CD4-positive, alpha-beta memory T cell (primary cell): ENCODE data around the gene DCTN5. TPM values are rescaled to one million over a fixed set of nuclear protein-coding genes. Genes with fewer than 3 reads are reported as not detected.
"Not testable (repeated sequence)": the region's sequence is repeated elsewhere in the genome, so short reads cannot be mapped to it uniquely, and the experiment has no call there.

ENCODE experiments used
- CTCF ChIA-PET: fragments of 350-600 bp; sonication (Branson Sonifier 250); formaldehyde crosslinking; loops from one replicate; lab custom pipeline; 2021; ENCODE audit warnings: inconsistent platforms; ENCODE audit not compliant: partially characterized antibody; lab: Charles Lee
- POLR2A ChIA-PET: fragments of 350-600 bp; sonication (Branson Sonifier 250); formaldehyde crosslinking; loops from one replicate; lab custom pipeline; 2021; ENCODE audit not compliant: partially characterized antibody; lab: Charles Lee
- DNase-seq, 5 donors: peaks; one replicate each; pipeline versions ENCODE4 v3.0.0 to v3.0.0-alpha.2; 2020 to 2022; ENCODE audit warnings: mixed read lengths in 1 of 5
- H3K27ac ChIP-seq: one replicate; pipeline ENCODE4 v1.7.0; 2013; ENCODE audit warnings: low read depth, low read length
- H3K27me3 ChIP-seq: 2 replicates; pipeline ENCODE4 v1.7.0; 2013; ENCODE audit warnings: mild to moderate bottlenecking, low read length, moderate library complexity; ENCODE audit not compliant: insufficient read depth
- H3K36me3 ChIP-seq: 2 replicates; pipeline ENCODE4 v1.7.0; 2013; ENCODE audit warnings: mild to moderate bottlenecking, low read length, moderate library complexity; ENCODE audit not compliant: insufficient read depth
- H3K4me1 ChIP-seq: 2 replicates; pipeline ENCODE4 v1.7.0; 2013; ENCODE audit warnings: mild to moderate bottlenecking, low read length, moderate library complexity; ENCODE audit not compliant: insufficient read depth
- H3K4me3 ChIP-seq, 2 donors: one replicate each; pipeline ENCODE4 v1.7.0; 2013; ENCODE audit warnings: low read length in 2 of 2, mild to moderate bottlenecking in 1 of 2
- H3K9me3 ChIP-seq, 2 donors: one replicate each; pipeline ENCODE4 v1.7.0; 2013; ENCODE audit warnings: low read length in 2 of 2, control low read depth in 1 of 2; ENCODE audit not compliant: control insufficient read depth in 1 of 2
- H3K27ac Mint-ChIP-seq, 7 donors: one replicate each; pipeline ENCODE4 v1.8.0; 2020 to 2021; ENCODE audit warnings: mixed read lengths in 7 of 7, mild to moderate bottlenecking in 6 of 7, inconsistent platforms in 3 of 7, moderate library complexity in 3 of 7
- H3K27me3 Mint-ChIP-seq, 2 donors: one replicate each; pipeline ENCODE4 v1.8.0; 2020 to 2021; ENCODE audit warnings: mixed read lengths in 2 of 2
- H3K36me3 Mint-ChIP-seq, 2 donors: one replicate each; pipeline ENCODE4 v1.8.0; 2020 to 2021; ENCODE audit warnings: mixed read lengths in 2 of 2, inconsistent platforms in 1 of 2, mild to moderate bottlenecking in 1 of 2
- H3K4me1 Mint-ChIP-seq, 4 donors: one replicate each; pipeline ENCODE4 v1.8.0; 2020 to 2021; ENCODE audit warnings: mixed read lengths in 4 of 4, mild to moderate bottlenecking in 1 of 4
- H3K4me3 Mint-ChIP-seq, 8 donors: one replicate each; pipeline ENCODE4 v1.8.0; 2020 to 2021; ENCODE audit warnings: mixed read lengths in 8 of 8, mild to moderate bottlenecking in 7 of 8, moderate library complexity in 6 of 8, inconsistent platforms in 3 of 8
- H3K9me3 Mint-ChIP-seq, 8 donors: one replicate each; pipeline ENCODE4 v1.8.0; 2020 to 2021; ENCODE audit warnings: mixed read lengths in 8 of 8, mild to moderate bottlenecking in 5 of 8, inconsistent platforms in 3 of 8, moderate library complexity in 1 of 8
- intact Hi-C: fragments of 100-400 bp; cut with micrococcal nuclease; formaldehyde crosslinking; loops from one replicate; pipeline ENCODE4 v1.15.1; 2023
- polyA plus RNA-seq, 2 donors: library from polyadenylated mRNA; unstranded; fragments of 300-500 nt; fragmentation: Illumina TruSeq; gene quantifications; one replicate each; pipeline ENCODE4 v1.2.3, GENCODE V29; 2021
- total RNA-seq, 2 experiments: library from RNA; stranded (reverse); gene quantifications; one replicate each; pipeline ENCODE4 v1.2.3, GENCODE V29; 2021

Gene DCTN5
- total and polyA plus RNA-seq, 4 experiments from 2014 or later = 55.8 to 60.2 (median 57.7) TPM

- POLR2A ChIA-PET = no interaction called here
- H3K4me1 ChIP-seq = no peaks in the 10 kb centered on the region
- Mint-ChIP-seq H3K4me1 (no peaks in the 10 kb centered on the region), H3K9me3 (peaks cover 2 to 18% (median 13%) of the 10 kb centered on the region in 8 donors), H3K4me3 (no peak overlapping the region), H3K36me3 (peaks cover 0 to 2% of the 10 kb centered on the region in 2 donors), H3K27ac (no peak overlapping the region), H3K27me3 (peaks cover 32 to 36% of the 10 kb centered on the region in 2 donors)
- DNase-seq = no peak
- no peak overlapping the region for H3K27ac ChIP-seq
- CTCF ChIA-PET = no interaction called here
- intact Hi-C loops = no loop called here
- H3K4me3 ChIP-seq = no peak overlapping the region
- H3K36me3 ChIP-seq = no peaks in the 10 kb centered on the region
- peaks cover 6% of the 10 kb centered on the region for H3K27me3 ChIP-seq
- H3K9me3 ChIP-seq = no peaks in the 10 kb centered on the region
Observed at GRCh38 chr16:23711785-23712184, 70.5 kb downstream of the DCTN5 start.

- Mint-ChIP-seq H3K27ac (no peak within 1 kb of the TSS), H3K27me3 (peaks cover 37% of the 10 kb centered on the region in 2 donors), H3K9me3 (peaks cover 2 to 20% (median 13%) of the 10 kb centered on the region in 8 donors), H3K4me3 (no peak within 1 kb of the TSS), H3K4me1 (no peaks in the 10 kb centered on the region), H3K36me3 (peaks cover 0 to 2% of the 10 kb centered on the region in 2 donors)
- Histone ChIP-seq H3K4me1 (no peaks in the 10 kb centered on the region), H3K36me3 (no peaks in the 10 kb centered on the region), H3K27ac (no peak within 1 kb of the TSS), H3K27me3 (peaks cover 6% of the 10 kb centered on the region), H3K9me3 (no peaks in the 10 kb centered on the region), H3K4me3 (no peak within 1 kb of the TSS)
- DNase-seq = no peak
- ChIA-PET CTCF (no interaction called here), POLR2A (no interaction called here)
- intact Hi-C loops = no loop called here
Observed at GRCh38 chr16:23712976-23713375, 71.7 kb downstream of the DCTN5 start, which contains the start of gene ERN2. Gene ERN2 (minus strand): TSS chr16:23713222. CDS start chr16:23713187, 35 bp downstream.

DNA sequence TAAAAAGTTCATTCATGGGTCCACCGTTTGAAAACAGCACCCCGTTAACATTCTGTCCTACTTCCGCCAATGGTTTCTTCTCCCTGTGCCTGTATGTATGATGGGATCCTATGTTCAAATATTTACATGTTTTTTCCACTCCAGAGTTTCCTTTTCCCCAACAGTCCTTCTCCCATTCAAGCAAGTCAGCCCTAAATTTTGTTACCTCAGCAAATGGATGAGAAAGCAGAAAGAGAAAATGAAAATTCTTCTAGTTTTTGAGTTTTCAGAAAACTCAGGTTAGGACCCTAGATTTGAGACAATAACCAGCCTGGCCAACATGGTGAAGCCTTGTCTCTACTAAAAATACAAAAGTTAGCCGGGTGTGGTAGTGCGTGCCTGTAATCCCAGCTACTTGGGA, 75.2 kb downstream of the DCTN5 start:
- H3K4me1 ChIP-seq = no peaks in the 10 kb centered on the region
- Mint-ChIP-seq H3K4me1 (no peaks in the 10 kb centered on the region), H3K36me3 (no peaks in the 10 kb centered on the region), H3K4me3 (no peak overlapping the region), H3K9me3 (peaks cover 0 to 5% (median 3%) of the 10 kb centered on the region in 8 donors), H3K27ac (no peak overlapping the region), H3K27me3 (peaks cover 31 to 34% of the 10 kb centered on the region in 2 donors)
- H3K27me3 ChIP-seq = no peaks in the 10 kb centered on the region
- H3K9me3 ChIP-seq = no peaks in the 10 kb centered on the region
- H3K36me3 ChIP-seq = no peaks in the 10 kb centered on the region
- DNase-seq = no peak
- no peak overlapping the region for H3K4me3 ChIP-seq
- intact Hi-C loops = no loop called here
- ChIA-PET CTCF (no interaction called here), POLR2A (no interaction called here)
- no peak overlapping the region for H3K27ac ChIP-seq

DNA sequence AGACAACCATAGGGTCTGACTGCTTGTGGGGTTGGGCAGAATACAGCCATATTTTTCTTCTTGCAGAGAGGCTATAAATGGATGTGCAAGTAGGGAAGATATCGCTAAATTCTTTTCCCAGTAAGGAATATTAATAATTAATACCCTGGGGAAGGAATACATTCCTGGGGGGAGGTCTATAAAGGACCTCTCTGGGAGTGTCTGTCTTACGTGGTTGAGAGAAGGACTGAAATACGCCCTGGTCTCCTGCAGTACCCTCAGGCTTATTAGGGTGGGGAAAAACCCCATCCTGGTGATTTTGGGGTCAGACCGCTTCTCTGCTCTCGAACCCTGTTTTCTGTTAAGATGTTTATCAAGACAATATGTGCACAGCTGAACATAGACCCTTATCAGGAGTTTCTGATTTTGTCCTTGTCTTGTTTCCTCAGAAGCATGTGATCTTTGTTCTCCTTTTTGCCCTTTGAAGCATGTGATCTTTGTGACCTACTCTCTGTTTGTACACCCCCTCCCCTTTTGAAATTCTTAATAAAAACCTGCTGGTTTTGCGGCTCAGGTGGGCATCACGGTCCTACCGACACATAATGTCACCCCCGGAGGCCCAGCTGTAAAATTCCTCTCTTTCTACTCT, 81.5 kb downstream of the DCTN5 start:
- Mint-ChIP-seq H3K27me3 (peaks cover 15 to 19% of the 10 kb centered on the region in 2 donors), H3K27ac (peak overlapping the region in 1 of 7 donors; percentile 37), H3K9me3 (peaks cover 0 to 27% (median 20%) of the 10 kb centered on the region in 8 donors)
- H3K4me3 ChIP-seq, intact Hi-C loops, H3K4me3 Mint-ChIP-seq, H3K27me3 ChIP-seq, H3K36me3 Mint-ChIP-seq, H3K36me3 ChIP-seq, H3K9me3 ChIP-seq, CTCF ChIA-PET, H3K27ac ChIP-seq, H3K4me1 Mint-ChIP-seq, POLR2A ChIA-PET, DNase-seq, H3K4me1 ChIP-seq: not testable (repeated sequence)

- H3K9me3 ChIP-seq = no peaks in the 10 kb centered on the region
- DNase-seq = no peak
- H3K36me3 Mint-ChIP-seq = peaks cover 4 to 5% of the 10 kb centered on the region in 2 donors
- POLR2A ChIA-PET = no interaction called here
- H3K27ac ChIP-seq = no peak overlapping the region
- H3K4me3 ChIP-seq = no peak overlapping the region
- peaks cover 0 to 27% (median 20%) of the 10 kb centered on the region in 8 donors for H3K9me3 Mint-ChIP-seq
- no peak overlapping the region for H3K27ac Mint-ChIP-seq
- no peak overlapping the region for H3K4me3 Mint-ChIP-seq
- H3K4me1 Mint-ChIP-seq = peaks cover 3 to 6% (median 4%) of the 10 kb centered on the region in 4 donors
- H3K4me1 ChIP-seq = no peaks in the 10 kb centered on the region
- CTCF ChIA-PET = no interaction called here
- peaks cover 16 to 17% of the 10 kb centered on the region in 2 donors for H3K27me3 Mint-ChIP-seq
- H3K27me3 ChIP-seq = no peaks in the 10 kb centered on the region
- no peaks in the 10 kb centered on the region for H3K36me3 ChIP-seq
- intact Hi-C loops = no loop called here
Observed at GRCh38 chr16:23724096-23724784, 83.0 kb downstream of the DCTN5 start.

DNA sequence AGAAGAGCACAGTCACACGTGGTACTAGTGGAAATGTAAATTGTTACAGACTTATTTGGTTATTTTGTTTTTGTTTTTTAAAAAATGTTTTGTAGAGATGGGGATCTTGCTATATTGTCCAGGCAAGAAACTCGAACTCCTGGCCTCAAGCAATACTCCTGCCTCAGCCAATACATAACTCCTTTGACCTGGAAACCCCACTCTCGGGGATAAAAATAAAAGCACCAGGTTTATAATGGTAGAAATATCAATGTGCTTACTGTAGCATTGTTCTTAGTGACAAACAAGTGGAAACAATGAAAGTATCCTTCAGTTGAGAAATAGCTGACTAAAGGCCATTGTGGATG, 83.5 kb downstream of the DCTN5 start:
- no peak overlapping the region for H3K27ac ChIP-seq
- H3K4me3 ChIP-seq = no peak overlapping the region
- no peaks in the 10 kb centered on the region for H3K9me3 ChIP-seq
- ChIA-PET POLR2A (no interaction called here), CTCF (interaction anchor here (1.6 kb wide), 1 partner anchor 10 kb away, joined by 6 read pairs; no protein-coding TSS in a partner anchor)
- H3K4me1 ChIP-seq = no peaks in the 10 kb centered on the region
- intact Hi-C loops = no loop called here
- H3K36me3 ChIP-seq = no peaks in the 10 kb centered on the region
- no peak for DNase-seq
- Mint-ChIP-seq H3K27me3 (peaks cover 17 to 18% of the 10 kb centered on the region in 2 donors), H3K36me3 (peaks cover 4 to 5% of the 10 kb centered on the region in 2 donors), H3K9me3 (peaks cover 0 to 27% (median 20%) of the 10 kb centered on the region in 8 donors), H3K4me1 (peaks cover 3 to 6% (median 4%) of the 10 kb centered on the region in 4 donors), H3K27ac (no peak overlapping the region), H3K4me3 (no peak overlapping the region)
- H3K27me3 ChIP-seq = no peaks in the 10 kb centered on the region

GRCh38 chr16:23726710-23727109, 85.4 kb downstream of the DCTN5 start:
- Histone ChIP-seq H3K36me3 (no peaks in the 10 kb centered on the region), H3K4me1 (no peaks in the 10 kb centered on the region), H3K27ac (no peak overlapping the region), H3K9me3 (no peaks in the 10 kb centered on the region), H3K27me3 (no peaks in the 10 kb centered on the region), H3K4me3 (no peak overlapping the region)
- no peak overlapping the region for H3K4me3 Mint-ChIP-seq
- intact Hi-C loops = no loop called here
- H3K27me3 Mint-ChIP-seq = peaks cover 15 to 17% of the 10 kb centered on the region in 2 donors
- peaks cover 0 to 22% (median 16%) of the 10 kb centered on the region in 8 donors for H3K9me3 Mint-ChIP-seq
- CTCF ChIA-PET = interaction anchor here (0.9 to 1.5 kb wide), 4 partner anchors 9 to 526 kb away, joined by 3 to 5 read pairs (median 4); no protein-coding TSS in a partner anchor
- peaks cover 3 to 6% (median 4%) of the 10 kb centered on the region in 4 donors for H3K4me1 Mint-ChIP-seq
- no peak for DNase-seq
- POLR2A ChIA-PET = no interaction called here
- H3K36me3 Mint-ChIP-seq = peaks cover 4 to 5% of the 10 kb centered on the region in 2 donors
- H3K27ac Mint-ChIP-seq = no peak overlapping the region
